IPS-11a (cell line): ENCODE measurements around the gene CHD2.

Experiments
- H3K4me3 ChIP-seq: one replicate; pipeline ENCODE4 v1.5.1; 2013; ENCODE audit warnings: low read depth, low read length, control low read depth

CHD2 gene

GRCh38 chr15:92885224-92886041 is 14.7 kb upstream of the CHD2 start:
- H3K4me3 ChIP-seq, result peak overlapping the region; percentile 92

GRCh38 chr15:92886042-92886537 is 14.0 kb upstream of the CHD2 start:
- H3K4me3 ChIP-seq, result no peak overlapping the region

GRCh38 chr15:92886815-92887214 is 13.3 kb upstream of the CHD2 start:
- no peak overlapping the region for H3K4me3 ChIP-seq

- H3K4me3 ChIP-seq, result no peak overlapping the region
These were observed 12.3 kb upstream of the CHD2 start for GRCh38 chr15:92887869-92888268.

- H3K4me3 ChIP-seq, result no peak overlapping the region
These were observed 10.6 kb upstream of the CHD2 start for GRCh38 chr15:92889390-92890107.

- H3K4me3 ChIP-seq, result no peak overlapping the region
These were observed 8.5 kb upstream of the CHD2 start for GRCh38 chr15:92891533-92892200.

- no peak overlapping the region for H3K4me3 ChIP-seq
These were observed 7.9 kb upstream of the CHD2 start for GRCh38 chr15:92892201-92892555.

- H3K4me3 ChIP-seq, result no peak overlapping the region
These were observed 6.9 kb upstream of the CHD2 start for GRCh38 chr15:92893200-92893599.

GRCh38 chr15:92896561-92896960 is 3.6 kb upstream of the CHD2 start:
- no peak overlapping the region for H3K4me3 ChIP-seq

GRCh38 chr15:92897620-92898019 is 2.5 kb upstream of the CHD2 start:
- no peak overlapping the region for H3K4me3 ChIP-seq

GRCh38 chr15:92898988-92899582 is 1.0 kb upstream of the CHD2 start:
- no peak overlapping the region for H3K4me3 ChIP-seq

GRCh38 chr15:92899601-92899947 is 550 bp upstream of the CHD2 start:
- H3K4me3 ChIP-seq, result no peak overlapping the region

GRCh38 chr15:92900731-92901071 is 577 bp downstream of the CHD2 start:
- H3K4me3 ChIP-seq, result peak overlapping the region; percentile 96

GRCh38 chr15:92901072-92901761 is 1.1 kb downstream of the CHD2 start:
- H3K4me3 ChIP-seq, result peak overlapping the region; percentile 96

GRCh38 chr15:92901995-92902394 is 1.9 kb downstream of the CHD2 start:
- peak overlapping the region; percentile 96 for H3K4me3 ChIP-seq

- H3K4me3 ChIP-seq, result peak overlapping the region; percentile 96
These were observed 2.8 kb downstream of the CHD2 start for GRCh38 chr15:92902737-92903593.

- peak overlapping the region; percentile 96 for H3K4me3 ChIP-seq
These were observed 3.5 kb downstream of the CHD2 start for GRCh38 chr15:92903631-92903965.

- peak overlapping the region; percentile 96 for H3K4me3 ChIP-seq
These were observed 4.0 kb downstream of the CHD2 start for GRCh38 chr15:92903966-92904721.
